Activated naive CD4-positive, alpha-beta T cell treated with anti-CD3 and anti-CD28 coated beads, Interleukin-2, amount 50 U/mL, for 72 hours (primary cell): ENCODE results near the gene HSPA12A. TPM values are rescaled to one million over a fixed set of nuclear protein-coding genes. Genes with fewer than 3 reads are reported as not detected.

Experiments
- ATAC-seq, 2 donors: fragments of 150-1000 bp; cut with Tn5 transposase; 2 replicates each; pipeline ENCODE4 v1.10.0; 2021; ENCODE audit warnings: mild to moderate bottlenecking in 2 of 2, moderate library complexity in 2 of 2
- DNase-seq, 2 donors: peaks; one replicate each; pipeline ENCODE4 v3.0.0; 2021 to 2022; ENCODE audit warnings: low spot score in 2 of 2
- H3K27ac Mint-ChIP-seq, 2 donors: one replicate each; pipeline ENCODE4 v1.8.0; 2022; ENCODE audit warnings: mild to moderate bottlenecking in 2 of 2, mixed read lengths in 2 of 2
- H3K36me3 Mint-ChIP-seq, 2 donors: one replicate each; pipeline ENCODE4 v1.8.0; 2022; ENCODE audit warnings: mixed read lengths in 2 of 2
- H3K9me3 Mint-ChIP-seq, 2 donors: one replicate each; pipeline ENCODE4 v1.8.0; 2022; ENCODE audit warnings: mixed read lengths in 2 of 2
- total RNA-seq, 2 donors: library from RNA; stranded (reverse); gene quantifications; one replicate each; pipeline ENCODE4 v1.2.3, GENCODE V29; 2022

Gene HSPA12A
- total RNA-seq, 2 donors from 2014 or later, result 0.39 TPM; not detected in 1

- Mint-ChIP-seq H3K27ac (no peak overlapping the region), H3K9me3 (no peaks in the 10 kb centered on the region), H3K36me3 (no peaks in the 10 kb centered on the region)
- ATAC-seq (no peak), DNase-seq (no peak)
These were observed 32.4 kb upstream of the HSPA12A start for GRCh38 chr10:116774728-116775151.

- DNase-seq (no peak), ATAC-seq (no peak)
- Mint-ChIP-seq H3K27ac (no peak overlapping the region), H3K36me3 (no peaks in the 10 kb centered on the region), H3K9me3 (no peaks in the 10 kb centered on the region)
These were observed 30.7 kb upstream of the HSPA12A start for GRCh38 chr10:116772909-116773705.

GRCh38 chr10:116771959-116772585 is 29.7 kb upstream of the HSPA12A start:
- no peak for DNase-seq
- Mint-ChIP-seq H3K27ac (no peak overlapping the region), H3K36me3 (no peaks in the 10 kb centered on the region), H3K9me3 (no peaks in the 10 kb centered on the region)
- no peak for ATAC-seq

GRCh38 chr10:116771101-116771958 is 29.0 kb upstream of the HSPA12A start:
- no peak for DNase-seq
- H3K27ac Mint-ChIP-seq, result no peak overlapping the region
- no peaks in the 10 kb centered on the region for H3K36me3 Mint-ChIP-seq
- no peaks in the 10 kb centered on the region for H3K9me3 Mint-ChIP-seq
- no peak for ATAC-seq

GRCh38 chr10:116770281-116770680 is 27.9 kb upstream of the HSPA12A start:
- H3K9me3 Mint-ChIP-seq, result no peaks in the 10 kb centered on the region
- H3K27ac Mint-ChIP-seq, result no peak overlapping the region
- H3K36me3 Mint-ChIP-seq, result no peaks in the 10 kb centered on the region
- no peak for DNase-seq
- ATAC-seq, result no peak

GRCh38 chr10:116769791-116770190 is 27.4 kb upstream of the HSPA12A start:
- Mint-ChIP-seq H3K27ac (no peak overlapping the region), H3K36me3 (no peaks in the 10 kb centered on the region), H3K9me3 (no peaks in the 10 kb centered on the region)
- ATAC-seq, result no peak
- no peak for DNase-seq

GRCh38 chr10:116769368-116769767 is 27.0 kb upstream of the HSPA12A start:
- Mint-ChIP-seq H3K9me3 (no peaks in the 10 kb centered on the region), H3K36me3 (no peaks in the 10 kb centered on the region), H3K27ac (no peak overlapping the region)
- DNase-seq (no peak), ATAC-seq (no peak)

- DNase-seq (no peak), ATAC-seq (no peak)
- no peaks in the 10 kb centered on the region for H3K9me3 Mint-ChIP-seq
- H3K27ac Mint-ChIP-seq, result no peak overlapping the region
- H3K36me3 Mint-ChIP-seq, result no peaks in the 10 kb centered on the region
These were observed 26.4 kb upstream of the HSPA12A start for GRCh38 chr10:116768786-116769185.

GRCh38 chr10:116766837-116767634 is 24.7 kb upstream of the HSPA12A start:
- Mint-ChIP-seq H3K27ac (no peak overlapping the region), H3K9me3 (no peaks in the 10 kb centered on the region), H3K36me3 (peaks cover 0 to 5% of the 10 kb centered on the region in 2 donors)
- ATAC-seq (no peak), DNase-seq (peak in 1 of 2 donors; percentile 11)

GRCh38 chr10:116766241-116766827 is 24.0 kb upstream of the HSPA12A start:
- Mint-ChIP-seq H3K27ac (no peak overlapping the region), H3K36me3 (peaks cover 0 to 5% of the 10 kb centered on the region in 2 donors), H3K9me3 (no peaks in the 10 kb centered on the region)
- no peak for ATAC-seq
- peak in 1 of 2 donors; percentile 6 for DNase-seq

GRCh38 chr10:116765648-116766081 is 23.3 kb upstream of the HSPA12A start:
- Mint-ChIP-seq H3K36me3 (peaks cover 0 to 6% of the 10 kb centered on the region in 2 donors), H3K27ac (no peak overlapping the region), H3K9me3 (no peaks in the 10 kb centered on the region)
- DNase-seq (peak; percentile 18 to 56), ATAC-seq (peak; percentile 40 to 61)

- no peak overlapping the region for H3K27ac Mint-ChIP-seq
- H3K36me3 Mint-ChIP-seq, result peaks cover 0 to 13% of the 10 kb centered on the region in 2 donors
These were observed 22.6 kb upstream of the HSPA12A start for GRCh38 chr10:116764979-116765378.

GRCh38 chr10:116763440-116763839 is 21.1 kb upstream of the HSPA12A start:
- peaks cover 0 to 13% of the 10 kb centered on the region in 2 donors for H3K36me3 Mint-ChIP-seq
- ATAC-seq, result no peak
- DNase-seq, result no peak
- peaks cover 0 to 8% of the 10 kb centered on the region in 2 donors for H3K9me3 Mint-ChIP-seq
- no peak overlapping the region for H3K27ac Mint-ChIP-seq

More at GRCh38 chr10:116764979-116765378, 22.6 kb upstream of the HSPA12A start:
- H3K9me3 Mint-ChIP-seq, result peaks cover 0 to 5% of the 10 kb centered on the region in 2 donors
- DNase-seq (no peak), ATAC-seq (no peak)

- H3K9me3 Mint-ChIP-seq, result peaks cover 0 to 8% of the 10 kb centered on the region in 2 donors
- ATAC-seq (no peak), DNase-seq (no peak)
- no peak overlapping the region for H3K27ac Mint-ChIP-seq
- peaks cover 0 to 13% of the 10 kb centered on the region in 2 donors for H3K36me3 Mint-ChIP-seq
These were observed 19.5 kb upstream of the HSPA12A start for GRCh38 chr10:116761883-116762282.

GRCh38 chr10:116760919-116761318 is 18.6 kb upstream of the HSPA12A start:
- H3K36me3 Mint-ChIP-seq, result peaks cover 0 to 13% of the 10 kb centered on the region in 2 donors
- peaks cover 0 to 8% of the 10 kb centered on the region in 2 donors for H3K9me3 Mint-ChIP-seq
- no peak for ATAC-seq
- H3K27ac Mint-ChIP-seq, result no peak overlapping the region
- DNase-seq, result no peak

GRCh38 chr10:116757246-116757645 is 14.9 kb upstream of the HSPA12A start:
- H3K27ac Mint-ChIP-seq, result no peak overlapping the region

More at GRCh38 chr10:116757246-116757645, 14.9 kb upstream of the HSPA12A start:
- DNase-seq (peak in 1 of 2 donors; percentile 13), ATAC-seq (no peak)
- Mint-ChIP-seq H3K36me3 (peaks cover 0 to 8% of the 10 kb centered on the region in 2 donors), H3K9me3 (peaks cover 0 to 8% of the 10 kb centered on the region in 2 donors)
